ENCODE data around the gene LDAF1.

GRCh38 chr16:21223787-21224186, 65.3 kb downstream of the LDAF1 start:
- TF ChIP-seq, protein P1, sequence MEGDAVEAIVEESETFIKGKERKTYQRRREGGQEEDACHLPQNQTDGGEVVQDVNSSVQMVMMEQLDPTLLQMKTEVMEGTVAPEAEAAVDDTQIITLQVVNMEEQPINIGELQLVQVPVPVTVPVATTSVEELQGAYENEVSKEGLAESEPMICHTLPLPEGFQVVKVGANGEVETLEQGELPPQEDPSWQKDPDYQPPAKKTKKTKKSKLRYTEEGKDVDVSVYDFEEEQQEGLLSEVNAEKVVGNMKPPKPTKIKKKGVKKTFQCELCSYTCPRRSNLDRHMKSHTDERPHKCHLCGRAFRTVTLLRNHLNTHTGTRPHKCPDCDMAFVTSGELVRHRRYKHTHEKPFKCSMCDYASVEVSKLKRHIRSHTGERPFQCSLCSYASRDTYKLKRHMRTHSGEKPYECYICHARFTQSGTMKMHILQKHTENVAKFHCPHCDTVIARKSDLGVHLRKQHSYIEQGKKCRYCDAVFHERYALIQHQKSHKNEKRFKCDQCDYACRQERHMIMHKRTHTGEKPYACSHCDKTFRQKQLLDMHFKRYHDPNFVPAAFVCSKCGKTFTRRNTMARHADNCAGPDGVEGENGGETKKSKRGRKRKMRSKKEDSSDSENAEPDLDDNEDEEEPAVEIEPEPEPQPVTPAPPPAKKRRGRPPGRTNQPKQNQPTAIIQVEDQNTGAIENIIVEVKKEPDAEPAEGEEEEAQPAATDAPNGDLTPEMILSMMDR (IDR thresholded peaks at IDR 0.05), result no peak
- TF ChIP-seq POLR2A (IDR thresholded peaks at IDR 0.05), result no peak
